ENCODE measurements around the gene TMEM38B. TPM values are rescaled to one million over a fixed set of nuclear protein-coding genes. Genes with fewer than 3 reads are reported as not detected.
A peak's percentile ranks its signal among the peaks of the same experiment; 100 is the strongest.

TMEM38B gene
- total RNA-seq, 1 experiment from 2014 or later, result 14.5 TPM

DNA sequence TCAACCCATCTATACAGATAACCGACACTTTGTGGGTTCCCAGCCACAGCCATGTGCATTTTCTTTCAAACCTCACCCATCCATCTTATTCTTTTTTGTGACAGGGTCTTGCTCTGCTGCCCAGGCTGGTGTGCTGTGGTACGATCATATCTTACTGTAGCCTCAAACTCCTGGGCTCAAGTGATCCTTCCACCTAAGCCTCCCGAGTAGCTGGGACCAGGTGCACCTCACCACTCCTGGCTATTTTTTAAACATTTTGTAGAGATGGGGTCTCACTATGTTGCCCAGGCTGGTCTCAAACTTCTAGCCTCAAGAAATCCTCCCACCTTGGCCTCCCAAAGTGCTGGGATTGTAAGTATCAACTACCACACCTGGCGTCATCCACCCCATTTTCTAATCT, 7.4 kb upstream of the TMEM38B start:
- Histone ChIP-seq H4K91ac (ENCODE audit: insufficient read length, low read depth, low read length) (no peak overlapping the region), H2BK12ac (ENCODE audit: insufficient read length, low read depth, low read length) (no peak overlapping the region), H3K9me3 (ENCODE audit: control insufficient read depth, low read depth, low read length) (no peaks in the 10 kb centered on the region), H3K56ac (ENCODE audit: insufficient read length, low read depth, low read length) (no peak overlapping the region), H3K23me2 (ENCODE audit: insufficient read length, low read depth, low read length, poor library complexity, severe bottlenecking) (no peaks in the 10 kb centered on the region), H3K14ac (ENCODE audit: insufficient read depth, low read length) (no peak overlapping the region), H2AK5ac (ENCODE audit: insufficient read length, low read length) (no peak overlapping the region), H4K5ac (ENCODE audit: insufficient read length, low read depth, low read length) (no peak overlapping the region), H2BK15ac (ENCODE audit: low read depth, low read length) (no peak overlapping the region), H2AFZ (ENCODE audit: low read length) (no peak overlapping the region), H3K23ac (ENCODE audit: insufficient read length, low read depth, low read length) (no peak overlapping the region), H2BK20ac (ENCODE audit: low read depth, low read length, poor library complexity, severe bottlenecking) (no peak overlapping the region), H4K20me1 (ENCODE audit: control insufficient read depth, insufficient read depth, insufficient read length) (no peaks in the 10 kb centered on the region), H3K18ac (ENCODE audit: insufficient read length, low read depth, low read length) (no peak overlapping the region), H3K4ac (ENCODE audit: low read depth, low read length) (no peak overlapping the region), H3K9ac (ENCODE audit: extremely low read depth, insufficient read length, low read length) (no peak overlapping the region), H3T11ph (ENCODE audit: low read length) (no peak overlapping the region), H3K4me1 (ENCODE audit: insufficient read depth, low read length) (no peaks in the 10 kb centered on the region), H3K27ac (ENCODE audit: insufficient read length, low read depth, low read length) (no peak overlapping the region), H3K27me3 (ENCODE audit: insufficient read depth, low read length) (no peaks in the 10 kb centered on the region), H3K79me1 (ENCODE audit: insufficient read depth, low read depth, low read length, poor library complexity, severe bottlenecking) (no peaks in the 10 kb centered on the region), H2BK5ac (ENCODE audit: insufficient read length, low read length) (no peak overlapping the region), H3K4me2 (ENCODE audit: insufficient read depth, insufficient read length, low read length) (no peak overlapping the region), H3K79me2 (ENCODE audit: insufficient read depth, low read length) (no peaks in the 10 kb centered on the region), H2BK120ac (ENCODE audit: low read depth, low read length, poor library complexity, severe bottlenecking) (no peak overlapping the region), H4K8ac (replicated peaks; ENCODE audit: insufficient read length, low read depth, low read length) (no peak overlapping the region)
- Mint-ChIP-seq H3K36me3 (ENCODE audit: insufficient read depth in 1 of 3, low read depth in 3 of 3) (no peaks in the 10 kb centered on the region), H3K4me3 (no peak overlapping the region), H3K9me3 (no peaks in the 10 kb centered on the region), H3K27ac (peak overlapping the region in 1 of 3 experiments; percentile 13; a peak in 1 of 7 replicates), H3K27me3 (ENCODE audit: low read depth) (peaks cover 15% of the 10 kb centered on the region), H3K4me1 (peaks cover 7 to 8% of the 10 kb centered on the region in 2 experiments)
- no peak for DNase-seq
- no peak for TF ChIP-seq CTCF (conservative IDR thresholded peaks at IDR 0.05)
- WGBS (ENCODE audit: extremely low coverage, insufficient read length, low lambda C conversion rate), result no CpG with 5 or more reads among the region's 4 CpGs

All from H9 (cell line).